Measurements from ENCODE around the gene OBP2B. TPM values are rescaled to one million over a fixed set of nuclear protein-coding genes. Genes with fewer than 3 reads are reported as not detected.
"Not testable (repeated sequence)": the region's sequence is repeated elsewhere in the genome, so short reads cannot be mapped to it uniquely, and the experiment has no call there.

Gene OBP2B
- total RNA-seq, 1 experiment from 2014 or later = not detected

DNA sequence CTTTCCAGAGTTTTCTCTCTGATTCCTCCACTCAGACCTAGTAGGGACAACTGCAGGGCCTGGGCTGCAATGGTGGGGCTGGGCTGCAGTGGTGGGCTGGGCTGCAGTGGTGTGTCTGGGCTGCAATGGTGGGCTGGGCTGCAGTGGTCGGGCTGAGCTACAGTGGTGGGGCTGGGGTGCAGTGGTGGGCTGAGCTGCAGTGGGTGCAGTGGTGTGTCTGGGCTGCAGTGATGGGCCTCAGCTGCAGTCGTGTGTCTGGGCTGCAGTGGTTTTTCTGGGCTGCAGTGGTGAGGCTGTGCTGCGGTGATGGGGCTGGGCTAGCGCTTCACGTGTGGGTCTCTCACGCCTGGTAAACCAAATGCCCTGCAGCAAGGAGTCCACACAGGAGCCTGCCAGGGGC, 38.6 kb upstream of the OBP2B start:
- no peaks in the 10 kb centered on the region for H3K36me3 ChIP-seq
- no peaks in the 10 kb centered on the region for H3K4me1 ChIP-seq
- no peak for DNase-seq
- H3K27me3 ChIP-seq = peaks cover 37% of the 10 kb centered on the region
- no peak overlapping the region for H3K27ac ChIP-seq
- no peak overlapping the region for H3K4me3 ChIP-seq
- no peaks in the 10 kb centered on the region for H3K9me3 ChIP-seq (replicated peaks)

DNA sequence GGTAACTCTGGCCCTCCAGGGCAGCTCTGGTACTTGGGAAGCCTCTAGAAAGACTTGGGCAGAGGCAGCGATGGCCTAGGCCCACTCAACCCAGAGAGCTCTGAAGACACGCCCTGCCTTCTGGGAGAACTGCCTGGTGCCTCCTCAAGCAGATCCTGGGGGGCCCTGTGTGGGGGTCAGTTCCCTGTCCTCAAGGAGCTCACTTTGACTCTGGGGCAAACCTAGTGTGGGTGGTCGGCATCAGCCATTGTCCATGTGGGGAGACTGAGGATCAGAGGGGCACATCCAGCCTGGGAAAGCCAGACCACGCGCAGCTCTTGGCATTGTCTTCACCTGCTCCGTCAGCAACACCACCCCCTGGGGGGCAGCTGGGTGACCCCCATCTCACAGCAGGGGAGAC, 37.9 kb upstream of the OBP2B start:
- Histone ChIP-seq H3K4me1 (no peaks in the 10 kb centered on the region), H3K36me3 (no peaks in the 10 kb centered on the region), H3K27me3 (peaks cover 43% of the 10 kb centered on the region), H3K27ac (no peak overlapping the region), H3K4me3 (no peak overlapping the region), H3K9me3 (replicated peaks) (no peaks in the 10 kb centered on the region)
- no peak for DNase-seq

DNA sequence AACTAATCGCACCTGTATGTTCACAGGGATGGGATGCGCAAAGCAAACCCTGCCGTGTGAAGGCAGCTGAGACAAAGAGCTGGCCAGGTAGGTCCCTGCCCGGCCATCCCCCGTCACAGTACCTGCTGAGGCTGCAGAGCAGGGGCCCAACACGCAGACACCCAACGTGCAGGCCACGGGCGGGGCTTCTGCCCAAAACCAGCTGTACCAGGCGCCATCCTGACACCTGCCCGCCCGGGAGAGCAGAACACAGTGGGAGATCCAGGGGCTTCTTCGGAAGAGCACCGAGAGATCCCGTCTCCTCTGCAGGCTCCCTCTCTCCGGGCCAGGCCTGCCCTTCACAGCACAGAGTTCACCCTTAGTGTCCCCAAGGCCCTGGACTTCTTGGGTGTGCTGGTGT, 37.5 kb upstream of the OBP2B start:
- peaks cover 44% of the 10 kb centered on the region for H3K27me3 ChIP-seq
- no peak overlapping the region for H3K4me3 ChIP-seq
- no peak for DNase-seq
- no peak overlapping the region for H3K27ac ChIP-seq
- no peaks in the 10 kb centered on the region for H3K36me3 ChIP-seq
- no peaks in the 10 kb centered on the region for H3K4me1 ChIP-seq
- H3K9me3 ChIP-seq (replicated peaks) = no peaks in the 10 kb centered on the region

DNA sequence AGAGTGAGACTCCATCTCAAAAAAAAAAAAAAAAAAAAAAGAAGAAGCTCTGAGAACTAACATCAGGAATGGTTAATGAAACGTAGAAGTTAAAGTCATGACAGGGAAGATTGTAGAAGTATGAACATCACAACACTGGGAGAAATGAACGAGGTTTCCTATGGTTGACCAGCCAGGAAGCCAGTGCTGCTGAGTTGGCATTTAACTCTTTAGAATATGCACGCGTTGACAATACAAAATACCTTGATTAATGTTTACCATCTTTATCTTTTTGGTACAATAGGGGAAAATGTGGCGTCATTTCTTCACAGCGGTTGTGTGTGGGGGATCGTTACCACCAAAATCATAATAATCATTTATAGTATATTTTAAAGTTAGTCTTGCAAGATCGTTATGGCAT, 33.9 kb upstream of the OBP2B start:
- Histone ChIP-seq H3K9me3 (replicated peaks) (no peaks in the 10 kb centered on the region), H3K4me1 (no peaks in the 10 kb centered on the region), H3K27me3 (peaks cover 32% of the 10 kb centered on the region), H3K27ac (no peak overlapping the region), H3K4me3 (no peak overlapping the region), H3K36me3 (no peaks in the 10 kb centered on the region)
- no peak for DNase-seq

DNA sequence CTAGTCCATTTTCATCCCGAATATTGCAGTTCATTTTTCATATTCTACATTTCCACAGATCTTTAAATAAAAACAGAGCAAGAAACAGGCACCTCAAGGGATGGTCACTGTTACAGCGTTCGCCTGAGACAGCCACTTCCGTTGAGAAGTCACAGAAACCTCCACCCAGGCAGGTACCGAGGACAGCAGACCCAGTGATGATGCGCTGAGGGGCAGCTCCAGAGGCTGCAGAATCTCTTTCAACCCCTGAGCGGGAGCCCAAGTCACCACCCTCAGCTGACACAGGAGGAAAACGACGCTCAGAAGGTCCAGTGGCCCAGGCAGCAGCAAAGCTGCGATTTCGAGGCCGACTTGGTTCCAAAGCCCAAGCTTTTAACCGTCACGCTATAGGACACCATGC, 33.2 kb upstream of the OBP2B start:
- no peak for DNase-seq
- H3K4me3 ChIP-seq = no peak overlapping the region
- peaks cover 38% of the 10 kb centered on the region for H3K27me3 ChIP-seq
- H3K27ac ChIP-seq = no peak overlapping the region
- H3K9me3 ChIP-seq (replicated peaks) = no peaks in the 10 kb centered on the region
- no peaks in the 10 kb centered on the region for H3K36me3 ChIP-seq
- no peaks in the 10 kb centered on the region for H3K4me1 ChIP-seq

DNA sequence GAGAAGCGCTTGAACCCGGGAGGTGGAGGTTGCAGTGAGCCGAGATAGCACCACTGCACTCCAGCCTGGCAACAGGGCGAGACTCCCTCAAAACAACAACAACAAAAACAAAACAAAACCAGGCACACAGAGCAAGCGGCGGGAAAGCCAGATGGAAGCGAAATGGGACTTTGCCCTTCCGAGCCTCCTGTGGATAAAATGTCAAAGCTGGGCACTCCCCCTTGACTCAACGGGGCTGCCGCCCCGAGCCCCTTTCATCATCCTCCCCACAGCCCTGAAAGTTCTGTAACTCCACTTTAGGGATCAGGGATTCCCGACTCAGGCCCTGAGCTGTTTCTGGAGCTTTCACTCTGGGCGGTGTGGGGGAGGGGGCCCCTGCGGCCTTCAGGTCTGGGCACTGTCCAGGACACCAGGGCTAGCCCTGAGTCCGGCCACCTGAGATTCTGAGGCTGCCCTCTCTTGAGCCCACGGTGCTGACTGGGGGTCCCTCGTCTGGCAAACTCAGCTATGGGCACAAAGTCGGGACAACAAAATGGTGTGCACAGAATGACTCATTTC, 30.6 kb upstream of the OBP2B start:
- Histone ChIP-seq H3K4me3 (no peak overlapping the region), H3K27ac (no peak overlapping the region), H3K9me3 (replicated peaks) (no peaks in the 10 kb centered on the region), H3K36me3 (no peaks in the 10 kb centered on the region), H3K4me1 (no peaks in the 10 kb centered on the region), H3K27me3 (peaks cover 31% of the 10 kb centered on the region)
- no peak for DNase-seq

DNA sequence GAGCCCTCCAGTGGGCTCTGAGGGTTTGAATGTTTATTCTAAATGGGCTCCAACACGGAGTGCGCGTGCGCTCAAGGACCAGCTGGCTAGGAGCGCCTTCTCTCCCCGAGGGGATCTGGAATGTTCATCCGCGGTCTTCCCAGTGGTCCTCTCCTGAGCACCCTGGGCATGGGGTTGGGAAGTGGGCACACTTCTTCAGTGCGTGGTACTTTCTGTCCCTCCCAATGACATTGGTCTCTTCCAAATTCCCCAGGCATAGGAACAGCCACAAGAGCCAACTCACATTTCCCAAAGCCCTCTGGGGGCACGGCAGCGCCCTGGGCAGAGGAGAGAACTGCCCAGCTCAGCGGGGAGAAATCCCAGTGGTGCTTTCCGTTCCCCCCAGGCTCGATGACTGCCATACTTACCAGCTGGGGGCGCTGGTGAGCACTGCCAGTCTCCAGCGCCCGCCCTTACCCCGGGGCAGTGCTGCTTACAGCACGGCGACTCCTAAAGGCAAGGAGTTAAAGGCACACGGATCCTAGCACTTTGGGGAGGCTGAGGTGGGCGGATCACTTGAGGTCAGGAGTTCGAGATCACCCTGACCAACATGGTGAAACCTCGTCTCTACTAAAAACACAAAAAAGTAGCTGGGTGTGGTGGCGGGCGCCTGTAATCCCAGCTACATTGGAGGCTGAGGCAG, 29.9 kb upstream of the OBP2B start:
- H3K27me3 ChIP-seq = peaks cover 27% of the 10 kb centered on the region
- H3K27ac ChIP-seq = no peak overlapping the region
- DNase-seq = peak in 1 of 2 experiments; percentile 30
- no peaks in the 10 kb centered on the region for H3K9me3 ChIP-seq (replicated peaks)
- no peaks in the 10 kb centered on the region for H3K36me3 ChIP-seq
- H3K4me3 ChIP-seq = no peak overlapping the region
- no peaks in the 10 kb centered on the region for H3K4me1 ChIP-seq

DNA sequence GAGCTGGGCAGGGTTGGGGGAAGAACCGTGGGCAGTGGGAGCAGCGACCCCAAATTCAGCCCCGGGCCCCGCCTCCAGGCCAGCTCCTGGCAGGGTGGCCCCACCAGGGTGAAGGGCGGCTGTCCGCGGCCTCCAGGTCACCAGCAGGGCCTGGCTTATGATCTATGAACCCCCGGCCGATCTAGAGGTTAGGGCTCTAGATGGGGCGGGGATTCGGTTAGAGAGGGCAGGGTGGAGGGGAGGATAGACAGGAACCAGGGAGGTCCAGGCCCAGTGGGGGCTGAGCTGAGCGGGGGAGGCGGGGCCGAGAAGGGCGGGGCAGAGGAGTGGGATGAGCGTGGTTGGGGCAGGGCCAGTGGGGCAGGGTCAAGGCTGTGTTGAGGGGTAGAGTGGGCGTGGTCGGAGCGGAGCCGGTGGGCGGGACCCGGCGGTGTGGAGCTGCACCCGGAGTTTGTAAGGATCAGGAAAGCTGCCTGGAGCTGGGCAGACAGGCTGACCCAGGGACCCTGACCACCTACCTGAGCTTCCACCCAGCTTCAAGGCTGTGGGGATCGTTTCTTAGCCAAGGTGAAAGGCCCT, 29.3 kb upstream of the OBP2B start:
- peaks cover 23% of the 10 kb centered on the region for H3K27me3 ChIP-seq
- no peaks in the 10 kb centered on the region for H3K9me3 ChIP-seq (replicated peaks)
- no peak overlapping the region for H3K27ac ChIP-seq
- H3K36me3 ChIP-seq = no peaks in the 10 kb centered on the region
- H3K4me3 ChIP-seq = no peak overlapping the region
- peak in 1 of 2 experiments; percentile 12 for DNase-seq
- H3K4me1 ChIP-seq = no peaks in the 10 kb centered on the region

DNA sequence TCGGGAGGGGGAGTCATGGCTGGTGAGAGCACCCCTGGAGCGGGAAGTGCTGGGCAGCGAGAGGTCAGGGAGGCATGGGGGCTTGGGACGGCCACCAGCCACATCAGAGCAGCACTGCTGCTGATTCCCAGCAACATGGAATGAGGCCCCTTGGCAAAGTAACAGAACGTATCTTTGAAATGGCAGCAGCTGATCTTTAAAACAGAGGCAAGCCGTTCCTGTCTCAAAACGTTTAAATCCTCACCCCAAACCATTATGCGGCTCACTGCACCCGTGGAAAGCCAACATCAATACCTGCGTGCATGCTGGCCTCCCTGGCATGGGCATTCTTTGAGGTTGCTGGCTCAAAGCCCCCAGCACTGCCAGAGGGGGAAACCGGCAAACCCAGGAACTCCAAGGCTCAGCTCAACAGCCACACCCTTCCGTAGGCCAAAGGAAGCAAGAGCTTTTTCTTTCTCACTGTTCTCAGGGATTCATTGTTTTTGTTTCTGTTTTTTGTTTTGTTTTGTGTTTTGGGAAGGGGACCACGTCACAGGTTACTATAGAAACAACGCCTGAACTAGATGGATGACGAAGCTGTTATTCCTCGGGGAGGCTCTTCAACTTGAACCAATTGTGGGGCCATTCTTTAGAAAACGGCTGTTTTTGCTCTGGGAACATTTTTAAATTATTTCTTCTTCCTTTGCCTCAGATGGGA, 28.1 kb upstream of the OBP2B start:
- H3K36me3 ChIP-seq = no peaks in the 10 kb centered on the region
- no peaks in the 10 kb centered on the region for H3K9me3 ChIP-seq (replicated peaks)
- H3K27ac ChIP-seq = no peak overlapping the region
- H3K4me3 ChIP-seq = no peak overlapping the region
- DNase-seq = no peak
- H3K4me1 ChIP-seq = no peaks in the 10 kb centered on the region
- H3K27me3 ChIP-seq = peaks cover 19% of the 10 kb centered on the region

DNA sequence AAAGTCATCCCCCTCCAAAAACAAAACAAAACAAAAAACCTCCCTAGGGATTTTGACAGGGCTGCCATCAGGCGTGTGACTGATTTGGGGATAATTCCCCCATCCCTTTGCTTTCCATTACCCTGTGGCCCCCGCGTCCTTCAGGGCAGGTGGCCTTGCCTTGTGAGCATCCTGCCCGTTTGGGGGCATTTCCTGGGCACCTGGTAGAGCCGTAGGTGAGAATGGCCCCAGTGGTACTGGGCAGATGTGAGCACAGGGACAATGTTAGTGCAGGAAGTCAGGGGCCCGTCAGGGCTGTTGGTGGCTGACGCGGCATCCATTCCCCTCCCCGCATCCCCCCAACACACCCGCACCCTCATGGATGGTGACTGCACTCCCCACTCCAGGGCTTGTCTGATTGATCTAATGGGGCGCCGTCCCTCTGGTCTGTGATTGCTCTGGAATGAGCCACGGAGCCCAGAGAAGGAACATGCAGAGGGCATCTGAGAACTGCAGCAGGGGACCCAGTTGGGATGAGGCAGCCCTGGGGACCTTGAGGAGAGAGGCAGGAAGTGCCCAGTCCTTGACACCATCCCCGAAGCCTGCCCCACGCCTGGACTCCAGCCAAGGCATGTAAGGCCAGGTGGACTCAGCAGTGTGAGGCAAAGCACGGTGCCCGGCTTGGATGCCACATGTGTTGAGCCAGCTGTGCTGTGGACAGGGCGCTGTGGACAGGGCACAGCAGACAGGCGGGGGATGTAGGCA, 27.4 kb upstream of the OBP2B start:
- not testable (repeated sequence) for H3K4me3 ChIP-seq; DNase-seq; H3K4me1 ChIP-seq; H3K9me3 ChIP-seq (replicated peaks); H3K36me3 ChIP-seq; H3K27ac ChIP-seq
- H3K27me3 ChIP-seq = peaks cover 16% of the 10 kb centered on the region

DNA sequence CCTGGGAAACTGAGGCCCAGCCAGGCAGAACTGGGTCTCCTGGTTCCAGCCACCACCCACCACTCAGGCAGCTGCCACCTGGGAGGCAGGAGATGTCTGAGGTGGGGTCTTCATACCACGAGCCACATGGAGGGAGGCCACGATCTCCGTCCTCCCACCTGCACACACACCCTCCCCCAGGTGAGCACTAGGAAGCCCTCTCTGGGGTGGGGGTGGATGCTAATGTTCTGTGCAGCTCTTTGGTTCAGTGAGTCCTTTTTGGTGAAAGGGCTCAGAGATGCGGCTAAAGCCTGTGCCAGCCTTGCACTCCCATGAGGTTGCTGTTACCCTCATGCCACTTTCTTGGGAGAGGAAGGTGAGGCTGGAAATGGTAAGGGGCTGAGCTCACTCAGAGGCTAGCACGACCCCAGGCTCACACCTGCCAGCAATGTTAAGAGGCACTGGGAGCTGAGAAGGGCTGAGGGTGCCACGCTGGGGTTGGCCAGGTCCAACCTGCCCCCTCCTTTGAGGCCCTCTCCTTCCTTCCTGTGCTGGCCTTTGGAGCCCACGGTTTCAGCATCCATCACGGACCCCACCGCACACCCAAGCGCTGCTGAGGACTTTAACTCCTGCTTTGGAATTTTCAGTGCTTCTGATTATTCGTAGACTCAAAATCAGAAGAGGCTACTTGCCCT, 26.6 kb upstream of the OBP2B start:
- no peaks in the 10 kb centered on the region for H3K4me1 ChIP-seq
- peaks cover 16% of the 10 kb centered on the region for H3K27me3 ChIP-seq
- no peak overlapping the region for H3K4me3 ChIP-seq
- no peaks in the 10 kb centered on the region for H3K9me3 ChIP-seq (replicated peaks)
- H3K27ac ChIP-seq = no peak overlapping the region
- no peak for DNase-seq
- no peaks in the 10 kb centered on the region for H3K36me3 ChIP-seq

DNA sequence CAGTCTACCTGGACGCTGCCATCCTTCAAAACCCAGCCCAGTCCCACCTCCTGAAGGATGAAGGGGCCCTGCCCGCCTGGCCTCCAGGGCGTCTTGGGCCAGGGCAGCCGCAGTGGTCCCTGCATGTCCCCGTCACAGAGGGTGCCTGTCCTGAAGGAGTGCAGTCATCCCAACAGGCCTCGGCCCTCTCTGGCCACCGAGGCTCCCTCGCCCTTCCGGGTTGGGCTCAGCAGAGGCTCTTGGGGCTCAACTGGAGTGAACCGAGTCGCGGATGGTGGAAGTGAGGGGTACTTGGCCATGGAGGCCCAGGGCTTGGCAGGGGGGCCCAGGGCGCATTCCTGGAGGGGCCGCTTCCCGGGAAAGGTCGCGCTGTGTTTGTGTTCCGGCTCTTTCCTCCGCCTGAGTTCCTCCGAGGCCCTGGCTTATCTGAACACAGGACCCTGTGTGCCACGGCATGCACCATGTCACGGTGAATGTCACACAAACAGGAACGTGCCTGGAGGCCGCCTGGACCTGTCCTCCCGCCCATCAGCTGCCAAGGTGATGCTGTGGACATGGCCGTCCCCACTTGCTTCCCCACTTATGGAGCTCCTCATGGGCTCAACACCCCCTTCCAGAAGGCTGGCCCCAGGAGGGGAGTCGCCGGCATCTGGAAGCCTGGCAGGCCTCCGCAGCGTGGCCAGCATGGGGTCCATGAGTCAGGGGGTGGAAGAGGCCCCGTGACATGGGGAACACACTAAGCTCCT, 25.7 kb upstream of the OBP2B start:
- Histone ChIP-seq H3K27ac (no peak overlapping the region), H3K36me3 (no peaks in the 10 kb centered on the region), H3K4me3 (no peak overlapping the region), H3K9me3 (replicated peaks) (no peaks in the 10 kb centered on the region), H3K4me1 (no peaks in the 10 kb centered on the region), H3K27me3 (peaks cover 20% of the 10 kb centered on the region)
- DNase-seq = no peak

DNA sequence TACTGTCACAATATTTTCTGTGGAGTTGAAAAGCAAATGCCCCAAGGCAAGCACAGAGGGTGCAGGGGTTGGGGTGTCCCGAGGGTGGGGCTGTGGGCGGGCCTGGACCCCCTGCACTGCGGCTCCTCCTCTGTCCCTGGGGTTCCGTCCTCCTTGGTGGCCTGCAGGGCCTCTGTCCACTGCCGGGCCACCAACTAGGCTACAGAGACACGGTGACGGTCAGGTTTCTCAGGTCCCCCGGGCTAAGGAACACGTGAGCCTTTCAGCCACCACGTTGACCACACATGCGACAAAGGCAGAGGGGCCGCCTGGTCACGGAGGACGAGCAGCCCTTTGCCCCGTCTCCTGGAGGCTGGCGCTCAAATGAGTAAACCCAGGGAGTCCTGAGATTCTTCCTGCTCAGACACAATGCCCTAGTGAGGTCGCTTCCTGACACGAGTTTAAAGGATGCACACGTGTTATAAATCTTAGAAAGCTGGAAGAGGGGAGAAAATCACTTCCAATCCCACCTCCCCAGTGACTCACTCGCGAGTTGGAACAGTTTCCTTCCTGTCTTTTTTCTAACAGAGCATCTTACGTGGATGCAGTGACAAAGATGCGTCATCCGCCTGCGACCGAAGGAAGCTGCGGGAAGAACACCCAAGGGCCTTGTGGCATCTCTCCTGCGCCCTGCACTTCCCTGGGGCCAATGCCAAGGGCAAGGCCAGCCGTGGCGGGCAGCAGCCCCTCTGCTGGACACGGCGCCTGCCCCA, 24.8 kb upstream of the OBP2B start:
- H3K4me3 ChIP-seq = no peak overlapping the region
- peaks cover 20% of the 10 kb centered on the region for H3K27me3 ChIP-seq
- H3K36me3 ChIP-seq = no peaks in the 10 kb centered on the region
- H3K4me1 ChIP-seq = no peaks in the 10 kb centered on the region
- H3K9me3 ChIP-seq (replicated peaks) = no peaks in the 10 kb centered on the region
- no peak for DNase-seq
- no peak overlapping the region for H3K27ac ChIP-seq
